ENCODE measurements around the gene VPS37B.

DNA sequence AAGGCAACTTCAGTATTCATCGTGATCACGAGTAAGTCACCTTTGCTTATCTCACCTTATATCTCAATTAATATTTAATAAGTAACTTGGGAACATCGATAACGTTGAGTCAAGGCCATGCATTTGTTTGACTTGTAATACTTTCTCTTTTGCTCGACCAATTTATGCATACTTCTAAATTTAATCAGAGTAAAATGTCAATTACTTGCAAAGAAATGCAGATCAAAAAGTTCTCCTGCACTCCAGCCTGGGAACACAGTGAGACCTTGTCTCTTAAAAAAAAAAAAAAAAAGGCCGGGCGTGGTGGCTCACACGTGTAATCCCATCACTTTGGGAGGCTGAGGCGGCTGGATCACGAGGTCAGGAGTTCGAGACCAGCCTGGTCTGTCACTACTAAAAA, 72.5 kb downstream of the VPS37B start:
- TF ChIP-seq, protein P1, sequence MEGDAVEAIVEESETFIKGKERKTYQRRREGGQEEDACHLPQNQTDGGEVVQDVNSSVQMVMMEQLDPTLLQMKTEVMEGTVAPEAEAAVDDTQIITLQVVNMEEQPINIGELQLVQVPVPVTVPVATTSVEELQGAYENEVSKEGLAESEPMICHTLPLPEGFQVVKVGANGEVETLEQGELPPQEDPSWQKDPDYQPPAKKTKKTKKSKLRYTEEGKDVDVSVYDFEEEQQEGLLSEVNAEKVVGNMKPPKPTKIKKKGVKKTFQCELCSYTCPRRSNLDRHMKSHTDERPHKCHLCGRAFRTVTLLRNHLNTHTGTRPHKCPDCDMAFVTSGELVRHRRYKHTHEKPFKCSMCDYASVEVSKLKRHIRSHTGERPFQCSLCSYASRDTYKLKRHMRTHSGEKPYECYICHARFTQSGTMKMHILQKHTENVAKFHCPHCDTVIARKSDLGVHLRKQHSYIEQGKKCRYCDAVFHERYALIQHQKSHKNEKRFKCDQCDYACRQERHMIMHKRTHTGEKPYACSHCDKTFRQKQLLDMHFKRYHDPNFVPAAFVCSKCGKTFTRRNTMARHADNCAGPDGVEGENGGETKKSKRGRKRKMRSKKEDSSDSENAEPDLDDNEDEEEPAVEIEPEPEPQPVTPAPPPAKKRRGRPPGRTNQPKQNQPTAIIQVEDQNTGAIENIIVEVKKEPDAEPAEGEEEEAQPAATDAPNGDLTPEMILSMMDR (IDR thresholded peaks at IDR 0.05; ENCODE audit: insufficient read depth, low read length) = no peak
- TF ChIP-seq POLR2AphosphoS5 (IDR thresholded peaks at IDR 0.05; ENCODE audit: low read depth) = no peak
- TF ChIP-seq, protein P2, sequence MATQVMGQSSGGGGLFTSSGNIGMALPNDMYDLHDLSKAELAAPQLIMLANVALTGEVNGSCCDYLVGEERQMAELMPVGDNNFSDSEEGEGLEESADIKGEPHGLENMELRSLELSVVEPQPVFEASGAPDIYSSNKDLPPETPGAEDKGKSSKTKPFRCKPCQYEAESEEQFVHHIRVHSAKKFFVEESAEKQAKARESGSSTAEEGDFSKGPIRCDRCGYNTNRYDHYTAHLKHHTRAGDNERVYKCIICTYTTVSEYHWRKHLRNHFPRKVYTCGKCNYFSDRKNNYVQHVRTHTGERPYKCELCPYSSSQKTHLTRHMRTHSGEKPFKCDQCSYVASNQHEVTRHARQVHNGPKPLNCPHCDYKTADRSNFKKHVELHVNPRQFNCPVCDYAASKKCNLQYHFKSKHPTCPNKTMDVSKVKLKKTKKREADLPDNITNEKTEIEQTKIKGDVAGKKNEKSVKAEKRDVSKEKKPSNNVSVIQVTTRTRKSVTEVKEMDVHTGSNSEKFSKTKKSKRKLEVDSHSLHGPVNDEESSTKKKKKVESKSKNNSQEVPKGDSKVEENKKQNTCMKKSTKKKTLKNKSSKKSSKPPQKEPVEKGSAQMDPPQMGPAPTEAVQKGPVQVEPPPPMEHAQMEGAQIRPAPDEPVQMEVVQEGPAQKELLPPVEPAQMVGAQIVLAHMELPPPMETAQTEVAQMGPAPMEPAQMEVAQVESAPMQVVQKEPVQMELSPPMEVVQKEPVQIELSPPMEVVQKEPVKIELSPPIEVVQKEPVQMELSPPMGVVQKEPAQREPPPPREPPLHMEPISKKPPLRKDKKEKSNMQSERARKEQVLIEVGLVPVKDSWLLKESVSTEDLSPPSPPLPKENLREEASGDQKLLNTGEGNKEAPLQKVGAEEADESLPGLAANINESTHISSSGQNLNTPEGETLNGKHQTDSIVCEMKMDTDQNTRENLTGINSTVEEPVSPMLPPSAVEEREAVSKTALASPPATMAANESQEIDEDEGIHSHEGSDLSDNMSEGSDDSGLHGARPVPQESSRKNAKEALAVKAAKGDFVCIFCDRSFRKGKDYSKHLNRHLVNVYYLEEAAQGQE (IDR thresholded peaks at IDR 0.05; ENCODE audit: insufficient replicate concordance, low read depth) = no peak
- TF ChIP-seq GABPA (IDR thresholded peaks at IDR 0.05; ENCODE audit: low read depth) = no peak
- no peak for TF ChIP-seq SPI1 (IDR thresholded peaks at IDR 0.05; ENCODE audit: borderline replicate concordance, low read depth)
